HCT116 (cell line): Measurements from ENCODE around the gene WSCD2. TPM values are rescaled to one million over a fixed set of nuclear protein-coding genes. Genes with fewer than 3 reads are reported as not detected.

Experiments used
- ATAC-seq: fragments of 200-7000 bp; cut with Tn5 transposase; 2 replicates; pipeline ENCODE4 v1.9.1; 2020; ENCODE audit warnings: mild to moderate bottlenecking, moderate library complexity
- BruUV-seq: library from RNA; stranded (reverse); fragments of 400-500 nt; replicated peaks from 2 replicates; lab custom pipeline; 2021; lab: Mats Ljungman, UMichigan
- CTCF ChIA-PET: fragments of 300-600 bp; sonication (Branson Sonifier 250); formaldehyde crosslinking; loops from one replicate; lab custom pipeline; 2021; ENCODE audit warnings: antibody characterized with exemption; lab: Charles Lee
- POLR2A ChIA-PET: fragments of 300-600, 350-600 bp; sonication (Branson Sonifier 250); formaldehyde crosslinking; loops from one replicate; lab custom pipeline; 2021; ENCODE audit warnings: antibody characterized with exemption; lab: Charles Lee
- RAD21 ChIA-PET, 2 experiments: fragments of 300-600 bp; sonication (Branson Sonifier 250); formaldehyde crosslinking; loops; one replicate each; lab custom pipeline; 2023; ENCODE audit warnings: low total read pairs in 2 of 2; ENCODE audit not compliant: uncharacterized antibody in 2 of 2, unreplicated experiment in 2 of 2, low non-redundant PET in 1 of 2; lab: Charles Lee
- DNase-seq: peaks from one replicate; pipeline ENCODE4 v3.0.0-alpha.2; 2010; ENCODE audit warnings: low read depth, low spot score
- H2AFZ ChIP-seq: fragments of 200-600 bp; shearing (Covaris generic), sonication (generic); 2 replicates; pipeline ENCODE4 v1.6.1; 2017; ENCODE audit warnings: low read depth, mixed run types, mixed read lengths, antibody characterized with exemption, low read length; ENCODE audit not compliant: poor library complexity, severe bottlenecking
- H3K27ac ChIP-seq: 2 replicates; pipeline ENCODE4 v1.5.1; 2012; ENCODE audit warnings: low read depth, low read length
- H3K27me3 ChIP-seq: fragments of 200-600 bp; sonication (generic); 2 replicates; pipeline ENCODE4 v1.6.1; 2016; ENCODE audit warnings: mixed run types, low read length, mixed read lengths; ENCODE audit not compliant: insufficient read depth
- H3K36me3 ChIP-seq, 2 experiments: fragments of 200-500 bp in 1 of 2; fragments of 200-600 bp in 1 of 2; sonication (Bioruptor generic) in 1 of 2; sonication (generic) in 1 of 2; 2 replicates each; pipeline versions ENCODE4 v1.5.1 to v1.6.1; 2014 to 2016; ENCODE audit warnings: low read length in 2 of 2, inconsistent platforms in 1 of 2, mixed read lengths in 1 of 2, mixed run types in 1 of 2; ENCODE audit not compliant: insufficient read depth in 2 of 2, control insufficient read depth in 1 of 2
- H3K4me1 ChIP-seq, 2 experiments: fragments of 200-600 bp in 1 of 2; sonication (generic) in 1 of 2; 2 replicates each; pipeline versions ENCODE4 v1.5.1 to v1.6.1; 2012 to 2017; ENCODE audit warnings: low read length in 2 of 2, inconsistent platforms in 1 of 2, mild to moderate bottlenecking in 1 of 2, mixed read lengths in 1 of 2, mixed run types in 1 of 2, moderate library complexity in 1 of 2; ENCODE audit not compliant: insufficient read depth in 2 of 2, control insufficient read depth in 1 of 2
- H3K4me2 ChIP-seq: fragments of 200-600 bp; sonication (generic); 2 replicates; pipeline ENCODE4 v1.6.1; 2017; ENCODE audit warnings: mixed run types, low read length, mixed read lengths
- H3K4me3 ChIP-seq, 2 experiments: fragments of 200-600 bp in 1 of 2; sonication (generic) in 1 of 2; replicated peaks in 1 of 2; 2 replicates each; pipeline ENCODE4 v1.5.1; 2011 to 2016; ENCODE audit warnings: low read length in 2 of 2, control low read depth in 1 of 2, low read depth in 1 of 2, mild to moderate bottlenecking in 1 of 2, mixed read lengths in 1 of 2, mixed run types in 1 of 2
- H3K79me2 ChIP-seq: fragments of 200-600 bp; sonication (generic); 2 replicates; pipeline ENCODE4 v1.6.1; 2017; ENCODE audit warnings: mild to moderate bottlenecking, mixed run types, low read length, moderate library complexity, mixed read lengths; ENCODE audit not compliant: insufficient read depth
- H3K9ac ChIP-seq: fragments of 200-600 bp; sonication (generic); 2 replicates; pipeline ENCODE4 v1.6.1; 2016; ENCODE audit warnings: low read length, mixed read lengths
- H3K9me2 ChIP-seq: fragments of 200-600 bp; sonication (generic), shearing (Covaris generic); 2 replicates; pipeline ENCODE4 v1.6.1; 2017; ENCODE audit warnings: mixed run types, mild to moderate bottlenecking, moderate library complexity; ENCODE audit not compliant: insufficient read depth
- H3K9me3 ChIP-seq, 2 experiments: fragments of 200-500 bp in 1 of 2; fragments of 200-600 bp in 1 of 2; sonication (Bioruptor generic) in 1 of 2; sonication (generic) in 1 of 2; 2 replicates each; pipeline ENCODE4 v1.6.1; 2014 to 2017; ENCODE audit warnings: low read length in 2 of 2, mixed read lengths in 2 of 2, inconsistent platforms in 1 of 2, low read depth in 1 of 2, mild to moderate bottlenecking in 1 of 2, mixed run types in 1 of 2, moderate library complexity in 1 of 2; ENCODE audit not compliant: control insufficient read depth in 1 of 2, insufficient read depth in 1 of 2
- H4K20me1 ChIP-seq: fragments of 200-600 bp; sonication (generic), shearing (Covaris generic); 2 replicates; pipeline ENCODE4 v1.6.1; 2017; ENCODE audit warnings: mixed run types, mild to moderate bottlenecking, moderate library complexity; ENCODE audit not compliant: insufficient read depth
- ELF1 ChIP-seq: IDR thresholded peaks from 2 replicates; pipeline ENCODE4 v1.6.1; 2012; ENCODE audit warnings: low read depth, borderline replicate concordance
- JUND ChIP-seq: IDR thresholded peaks from 2 replicates; pipeline ENCODE4 v1.6.1; 2012
- POLR2AphosphoS5 ChIP-seq: IDR thresholded peaks from 2 replicates; pipeline ENCODE4 v1.6.1; 2011; ENCODE audit warnings: mild to moderate bottlenecking, low read depth, low read length, moderate library complexity
- RAD21 ChIP-seq: IDR thresholded peaks from 2 replicates; pipeline ENCODE4 v1.6.1; 2012; ENCODE audit warnings: low read depth, mild to moderate bottlenecking
- SP1 ChIP-seq: IDR thresholded peaks from 2 replicates; pipeline ENCODE4 v1.6.1; 2012; ENCODE audit warnings: low read depth
- SRF ChIP-seq: IDR thresholded peaks from 2 replicates; pipeline ENCODE4 v1.6.1; 2012; ENCODE audit warnings: low read depth
- ZBTB33 ChIP-seq: IDR thresholded peaks from 2 replicates; pipeline ENCODE4 v1.6.1; 2011; ENCODE audit warnings: mild to moderate bottlenecking, low read length, moderate library complexity; ENCODE audit not compliant: insufficient replicate concordance; ENCODE audit errors: extremely low read depth
- intact Hi-C: fragments of 100-400 bp; cut with micrococcal nuclease; formaldehyde crosslinking; loops from 2 replicates; pipeline ENCODE4 v1.10.0; 2022
- total RNA-seq: library from RNA; stranded (reverse); gene quantifications from one replicate; pipeline ENCODE4 v1.2.1, GENCODE V29; 2021; ENCODE audit not compliant: unreplicated experiment
- TF ChIP-seq, protein P1 (sequence below), 3 experiments: fragments of 200-600 bp in 1 of 3; sonication (generic) in 1 of 3; IDR thresholded peaks in 2 of 3; conservative IDR thresholded peaks in 1 of 3; 2 replicates each; pipeline ENCODE4 v1.5.1; 2012 to 2017; ENCODE audit warnings: low read depth in 2 of 3, low read length in 2 of 3, antibody characterized with exemption in 1 of 3, borderline replicate concordance in 1 of 3, control low read depth in 1 of 3, mild to moderate bottlenecking in 1 of 3, mixed read lengths in 1 of 3, mixed run types in 1 of 3, moderate library complexity in 1 of 3; ENCODE audit not compliant: insufficient read depth in 1 of 3
- TF ChIP-seq, protein P2 (sequence below): IDR thresholded peaks from 2 replicates; pipeline ENCODE4 v1.6.1; 2012

The WSCD2 gene
- total RNA-seq, 1 experiment from 2014 or later, result 0.05 TPM

DNA sequence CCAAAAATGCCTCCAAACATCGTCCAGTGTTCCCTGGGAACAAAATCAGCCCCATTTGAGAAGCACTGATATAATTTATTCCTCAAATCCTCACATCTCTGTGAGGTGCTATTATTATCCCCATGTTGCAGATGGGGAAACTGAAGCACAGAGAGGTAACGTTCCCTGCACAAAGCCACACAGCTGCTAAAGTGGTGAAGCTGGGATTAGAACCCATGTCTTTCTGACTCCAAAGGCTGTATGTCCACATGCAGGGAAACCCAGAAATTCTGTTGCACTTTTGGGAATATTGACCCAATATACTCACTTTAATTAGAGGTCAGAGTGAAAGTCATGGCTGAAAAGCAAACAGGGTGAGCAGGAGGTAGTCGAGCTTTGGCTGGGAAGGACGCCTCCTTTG, 19.1 kb upstream of the WSCD2 start:
- H3K4me2 ChIP-seq, result no peak overlapping the region
- no peak overlapping the region for H3K4me3 ChIP-seq
- DNase-seq (no peak), ATAC-seq (no peak)
- H3K4me1 ChIP-seq, result no peaks in the 10 kb centered on the region
- CTCF ChIA-PET, result no interaction called here
- H3K27ac ChIP-seq, result no peak overlapping the region
- TF ChIP-seq ZBTB33 (no peak), ELF1 (no peak), SRF (no peak), JUND (no peak), RAD21 (no peak), SP1 (no peak), POLR2AphosphoS5 (no peak)
- TF ChIP-seq, protein P1, sequence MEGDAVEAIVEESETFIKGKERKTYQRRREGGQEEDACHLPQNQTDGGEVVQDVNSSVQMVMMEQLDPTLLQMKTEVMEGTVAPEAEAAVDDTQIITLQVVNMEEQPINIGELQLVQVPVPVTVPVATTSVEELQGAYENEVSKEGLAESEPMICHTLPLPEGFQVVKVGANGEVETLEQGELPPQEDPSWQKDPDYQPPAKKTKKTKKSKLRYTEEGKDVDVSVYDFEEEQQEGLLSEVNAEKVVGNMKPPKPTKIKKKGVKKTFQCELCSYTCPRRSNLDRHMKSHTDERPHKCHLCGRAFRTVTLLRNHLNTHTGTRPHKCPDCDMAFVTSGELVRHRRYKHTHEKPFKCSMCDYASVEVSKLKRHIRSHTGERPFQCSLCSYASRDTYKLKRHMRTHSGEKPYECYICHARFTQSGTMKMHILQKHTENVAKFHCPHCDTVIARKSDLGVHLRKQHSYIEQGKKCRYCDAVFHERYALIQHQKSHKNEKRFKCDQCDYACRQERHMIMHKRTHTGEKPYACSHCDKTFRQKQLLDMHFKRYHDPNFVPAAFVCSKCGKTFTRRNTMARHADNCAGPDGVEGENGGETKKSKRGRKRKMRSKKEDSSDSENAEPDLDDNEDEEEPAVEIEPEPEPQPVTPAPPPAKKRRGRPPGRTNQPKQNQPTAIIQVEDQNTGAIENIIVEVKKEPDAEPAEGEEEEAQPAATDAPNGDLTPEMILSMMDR (IDR thresholded peaks at IDR 0.05 in 2 of 3, conservative IDR thresholded peaks at IDR 0.05 in 1 of 3; ENCODE audit: borderline replicate concordance in 1 of 3, insufficient read depth in 1 of 3, low read depth in 2 of 3, low read length in 2 of 3), result no peak
- TF ChIP-seq, protein P2, sequence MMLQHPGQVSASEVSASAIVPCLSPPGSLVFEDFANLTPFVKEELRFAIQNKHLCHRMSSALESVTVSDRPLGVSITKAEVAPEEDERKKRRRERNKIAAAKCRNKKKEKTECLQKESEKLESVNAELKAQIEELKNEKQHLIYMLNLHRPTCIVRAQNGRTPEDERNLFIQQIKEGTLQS, result no peak
- peaks cover 25% of the 10 kb centered on the region for H3K27me3 ChIP-seq
- no peaks in the 10 kb centered on the region for H3K9me3 ChIP-seq
- no peaks in the 10 kb centered on the region for H3K36me3 ChIP-seq
- H3K9ac ChIP-seq, result no peak overlapping the region
- POLR2A ChIA-PET, result no interaction called here
- RAD21 ChIA-PET, result no interaction called here
- no peaks in the 10 kb centered on the region for H3K79me2 ChIP-seq
- H4K20me1 ChIP-seq, result no peaks in the 10 kb centered on the region
- no peak overlapping the region for H2AFZ ChIP-seq
- no peaks in the 10 kb centered on the region for H3K9me2 ChIP-seq
- intact Hi-C loops, result no loop called here
- no TSS peak for BruUV-seq
